H1 (cell line): Measurements from ENCODE around the gene SLC8A3. TPM values are rescaled to one million over a fixed set of nuclear protein-coding genes. Genes with fewer than 3 reads are reported as not detected.

Experiments used
- CTCF ChIA-PET: fragments of 300-600 bp; sonication (Branson Sonifier 250); formaldehyde crosslinking; loops from one replicate; lab custom pipeline; 2021; ENCODE audit not compliant: partially characterized antibody; lab: Charles Lee
- POLR2A ChIA-PET: fragments of 300-600 bp; sonication (Branson Sonifier 250); formaldehyde crosslinking; loops from one replicate; lab custom pipeline; 2021; ENCODE audit warnings: inconsistent platforms; ENCODE audit not compliant: partially characterized antibody; lab: Charles Lee
- DNase-seq, 2 experiments: peaks; one replicate each; pipeline versions ENCODE4 v3.0.0 to v3.0.0-alpha.2; 2010 to 2022; ENCODE audit warnings: low spot score in 2 of 2, low read depth in 1 of 2, mixed read lengths in 1 of 2
- FAIRE-seq: peaks from 2 replicates; lab custom pipeline; 2011; peaks lifted over from hg19 to GRCh38; lab: Jason Lieb, UNC
- H2AFZ ChIP-seq: 2 replicates; pipeline ENCODE4 v1.8.1; 2012; ENCODE audit warnings: low read length, inconsistent platforms
- H2AK5ac ChIP-seq: 2 replicates; pipeline ENCODE4 v1.6.1; 2013; ENCODE audit warnings: low read depth, low read length
- H2BK120ac ChIP-seq: replicated peaks from 2 replicates; pipeline ENCODE3; 2013; ENCODE audit warnings: low read depth, low read length, inconsistent platforms
- H2BK12ac ChIP-seq: 2 replicates; pipeline ENCODE4 v1.6.1; 2013; ENCODE audit warnings: low read depth, low read length
- H2BK15ac ChIP-seq: 2 replicates; pipeline ENCODE4 v1.6.1; 2013; ENCODE audit warnings: low read length
- H2BK20ac ChIP-seq: 2 replicates; pipeline ENCODE4 v1.6.1; 2013; ENCODE audit warnings: low read length
- H2BK5ac ChIP-seq: 2 replicates; pipeline ENCODE4 v1.6.1; 2013; ENCODE audit warnings: low read depth, low read length
- H3K14ac ChIP-seq: 2 replicates; pipeline ENCODE4 v1.6.1; 2013; ENCODE audit warnings: inconsistent platforms; ENCODE audit not compliant: insufficient read length
- H3K18ac ChIP-seq: 2 replicates; pipeline ENCODE4 v1.6.1; 2013; ENCODE audit warnings: low read length; ENCODE audit errors: extremely low read depth
- H3K23ac ChIP-seq: 2 replicates; pipeline ENCODE4 v1.6.1; 2013; ENCODE audit warnings: inconsistent platforms; ENCODE audit not compliant: insufficient read length
- H3K23me2 ChIP-seq: 2 replicates; pipeline ENCODE4 v1.6.1; 2013; ENCODE audit warnings: low read depth, low read length
- H3K27ac ChIP-seq: 2 replicates; pipeline ENCODE4 v1.6.1; 2011; ENCODE audit warnings: low read depth, low read length, inconsistent platforms
- H3K27me3 ChIP-seq, 4 experiments: replicated peaks in 1 of 4; 1 replicate in 1 of 4; 2 replicates in 3 of 4; pipeline versions ENCODE4 v1.6.1 to v1.8.1; 2011 to 2013; ENCODE audit warnings: low read length in 3 of 4, mild to moderate bottlenecking in 3 of 4, inconsistent platforms in 2 of 4, mixed read lengths in 2 of 4, moderate library complexity in 1 of 4; ENCODE audit not compliant: control insufficient read depth in 3 of 4, insufficient read depth in 3 of 4; ENCODE audit errors: extremely low read depth in 1 of 4
- H3K36me3 ChIP-seq, 4 experiments: 2 replicates each; pipeline versions ENCODE4 v1.6.1 to v1.8.1; 2011 to 2013; ENCODE audit warnings: mild to moderate bottlenecking in 4 of 4, low read length in 3 of 4, moderate library complexity in 2 of 4, control low read depth in 1 of 4, inconsistent platforms in 1 of 4; ENCODE audit not compliant: insufficient read depth in 4 of 4, control insufficient read depth in 2 of 4
- H3K4ac ChIP-seq: replicated peaks from 2 replicates; pipeline ENCODE3; 2013; ENCODE audit warnings: low read length, low read depth, mixed read lengths, inconsistent platforms; ENCODE audit not compliant: insufficient read length
- H3K4me1 ChIP-seq, 4 experiments: replicated peaks in 1 of 4; 1 replicate in 1 of 4; 2 replicates in 3 of 4; pipeline versions ENCODE4 v1.6.1 to v1.8.1; 2011 to 2013; ENCODE audit warnings: low read length in 3 of 4, inconsistent platforms in 2 of 4, mixed read lengths in 1 of 4; ENCODE audit not compliant: insufficient read depth in 4 of 4, control insufficient read depth in 3 of 4
- H3K4me2 ChIP-seq, 2 experiments: 2 replicates each; pipeline versions ENCODE4 v1.6.1 to v1.8.1; 2011 to 2013; ENCODE audit warnings: low read depth in 2 of 2, low read length in 2 of 2, control low read depth in 1 of 2, inconsistent platforms in 1 of 2, mild to moderate bottlenecking in 1 of 2; ENCODE audit not compliant: insufficient read depth in 1 of 2
- H3K4me3 ChIP-seq, 4 experiments: fragments of 200-600, 300-600 bp in 1 of 4; sonication (generic), shearing (Covaris generic), sonication (Bioruptor Twin) in 1 of 4; 2 replicates each; pipeline versions ENCODE4 v1.5.1 to v1.8.1; 2011 to 2016; ENCODE audit warnings: low read length in 4 of 4, low read depth in 3 of 4, control low read depth in 2 of 4, inconsistent platforms in 2 of 4, mild to moderate bottlenecking in 2 of 4, mixed read lengths in 1 of 4, moderate library complexity in 1 of 4; ENCODE audit not compliant: insufficient read depth in 2 of 4; ENCODE audit errors: extremely low read depth in 1 of 4
- H3K56ac ChIP-seq: replicated peaks from 2 replicates; pipeline ENCODE3; 2013; ENCODE audit warnings: low read depth, mild to moderate bottlenecking, mixed read lengths, low read length, inconsistent platforms; ENCODE audit not compliant: insufficient read length
- H3K79me1 ChIP-seq: 2 replicates; pipeline ENCODE4 v1.6.1; 2013; ENCODE audit warnings: low read depth, low read length, control low read depth
- H3K79me2 ChIP-seq, 2 experiments: 2 replicates each; pipeline versions ENCODE4 v1.6.1 to v1.8.1; 2012 to 2013; ENCODE audit warnings: low read length in 2 of 2, mild to moderate bottlenecking in 2 of 2, inconsistent platforms in 1 of 2; ENCODE audit not compliant: insufficient read depth in 2 of 2, control insufficient read depth in 1 of 2
- H3K9ac ChIP-seq, 4 experiments: replicated peaks in 1 of 4; 1 replicate in 1 of 4; 2 replicates in 3 of 4; pipeline versions ENCODE4 v1.6.1 to v1.8.1; 2011 to 2013; ENCODE audit warnings: low read depth in 3 of 4, low read length in 3 of 4, control low read depth in 2 of 4, mild to moderate bottlenecking in 2 of 4, moderate library complexity in 2 of 4, inconsistent platforms in 1 of 4; ENCODE audit errors: extremely low read depth in 1 of 4
- H3K9me3 ChIP-seq, 2 experiments: 2 replicates each; pipeline versions ENCODE4 v1.6.1 to v1.8.1; 2012 to 2013; ENCODE audit warnings: mild to moderate bottlenecking in 2 of 2, moderate library complexity in 2 of 2, control low read depth in 1 of 2, inconsistent platforms in 1 of 2, low read depth in 1 of 2, low read length in 1 of 2, mixed read lengths in 1 of 2; ENCODE audit not compliant: insufficient read depth in 2 of 2
- H4K20me1 ChIP-seq, 2 experiments: replicated peaks in 1 of 2; 2 replicates each; pipeline versions ENCODE3 to v1.8.1; 2011 to 2013; ENCODE audit warnings: inconsistent platforms in 2 of 2, low read length in 2 of 2, mild to moderate bottlenecking in 1 of 2; ENCODE audit not compliant: insufficient read depth in 2 of 2, control insufficient read depth in 1 of 2
- H4K5ac ChIP-seq: 2 replicates; pipeline ENCODE4 v1.6.1; 2013; ENCODE audit warnings: low read length, low read depth, mixed read lengths, inconsistent platforms; ENCODE audit not compliant: insufficient read length
- H4K8ac ChIP-seq: 2 replicates; pipeline ENCODE4 v1.8.0; 2013; ENCODE audit warnings: mild to moderate bottlenecking, moderate library complexity, low read length, inconsistent platforms; ENCODE audit not compliant: insufficient read depth; ENCODE audit errors: extremely low read depth
- H4K91ac ChIP-seq: replicated peaks from 2 replicates; pipeline ENCODE3; 2013; ENCODE audit warnings: low read length, mixed read lengths, inconsistent platforms; ENCODE audit not compliant: insufficient read length
- BACH1 ChIP-seq: IDR thresholded peaks from 2 replicates; pipeline ENCODE4 v1.6.1; 2012; ENCODE audit warnings: low read length, improper control_type of control experiment
- BCL11A ChIP-seq, 2 experiments: IDR thresholded peaks; one replicate each; pipeline ENCODE4 v1.6.1; 2011; ENCODE audit warnings: low read depth in 2 of 2, low read length in 2 of 2, mild to moderate bottlenecking in 2 of 2
- CBX5 ChIP-seq: fragments of 300-800, 300-1000 bp; sonication (generic); IDR thresholded peaks from 2 replicates; pipeline ENCODE4 v1.7.1; 2016; ENCODE audit warnings: antibody characterized with exemption, low read length, low read depth
- CHD2 ChIP-seq: IDR thresholded peaks from 2 replicates; pipeline ENCODE4 v1.6.1; 2012; ENCODE audit warnings: low read length, improper control_type of control experiment
- EZH2 ChIP-seq: fragments of 200-600 bp; sonication (generic); IDR thresholded peaks from 2 replicates; pipeline ENCODE4 v1.7.1; 2012; ENCODE audit warnings: low read depth, mild to moderate bottlenecking, moderate library complexity, low read length, inconsistent platforms; ENCODE audit not compliant: severe bottlenecking
- SIRT6 ChIP-seq: IDR thresholded peaks from one replicate; pipeline ENCODE4 v1.7.1; 2012; ENCODE audit warnings: low read length, inconsistent platforms
- SP2 ChIP-seq: IDR thresholded peaks from 2 replicates; pipeline ENCODE4 v1.6.1; 2012; ENCODE audit warnings: mild to moderate bottlenecking, low read length, inconsistent platforms
- TBP ChIP-seq: IDR thresholded peaks from 2 replicates; pipeline ENCODE4 v1.6.1; 2011; ENCODE audit warnings: low read depth, low read length, improper control_type of control experiment
- TEAD4 ChIP-seq: IDR thresholded peaks from 2 replicates; pipeline ENCODE4 v1.6.1; 2012; ENCODE audit warnings: low read depth, low read length, inconsistent platforms, mixed read lengths
- WGBS, 2 experiments: shearing (Covaris generic) in 1 of 2; methylation state at CpG; one replicate each; pipeline versions ENCODE4 v1.1.6 to v1.1.7; 2013 to 2015; ENCODE audit warnings: low lambda C conversion rate in 2 of 2, mixed read lengths in 2 of 2, inconsistent platforms in 1 of 2, low coverage in 1 of 2, missing lambda C conversion rate in 1 of 2; ENCODE audit not compliant: insufficient replicate concordance in 2 of 2, insufficient coverage in 1 of 2, insufficient read length in 1 of 2; ENCODE audit errors: extremely low coverage in 1 of 2, missing lambda C conversion rate in 1 of 2; 5-methylcytosine and 5-hydroxymethylcytosine counted together
- polyA plus RNA-seq, 7 experiments: library from polyadenylated mRNA; depleted of rRNA in 3 of 7; stranded (reverse) in 5 of 7; unstranded in 2 of 7; fragments of >200 nt in 5 of 7; fragments of 200-250 nt in 2 of 7; gene quantifications; 1 replicate in 5 of 7; 2 replicates in 1 of 7; 4 replicates in 1 of 7; pipeline versions ENCODE4 v1.2.1 to v1.2.3, GENCODE V29; 2011 to 2013; ENCODE audit warnings: missing spikeins in 2 of 7, mixed read lengths in 2 of 7
- total RNA-seq: library from RNA; stranded (reverse); fragmentation: NEBNext Ultra II Directional; extraction: Animal tissue kit (Norgen Biotek cat#: 25700); gene quantifications from 2 replicates; pipeline ENCODE4 v1.2.1, GENCODE V29; 2021
- TF ChIP-seq, protein P1 (sequence below): IDR thresholded peaks from 2 replicates; pipeline ENCODE4 v1.6.1; 2011; ENCODE audit warnings: low read length, improper control_type of control experiment
- TF ChIP-seq, protein P2 (sequence below), 3 experiments: IDR thresholded peaks; 1 replicate in 2 of 3; 2 replicates in 1 of 3; pipeline versions ENCODE4 v1.5.1 to v1.6.1; 2011; ENCODE audit warnings: low read length in 3 of 3, mild to moderate bottlenecking in 3 of 3, inconsistent platforms in 2 of 3, low read depth in 1 of 3, moderate library complexity in 1 of 3; ENCODE audit not compliant: insufficient read depth in 1 of 3; ENCODE audit errors: control extremely low read depth in 1 of 3

SLC8A3 gene
- total and polyA plus RNA-seq, 2 of the 8 experiments (the other 6 are each of a cell fraction or from before 2014, with no cell fraction given): 0.38 to 1.1 TPM

- H2BK5ac ChIP-seq: no peak overlapping the region
- H4K8ac ChIP-seq: no peak overlapping the region
- no peak overlapping the region for H3K27ac ChIP-seq
- H3K4me3 ChIP-seq: no peak overlapping the region
- 88% methylated on average over 5 of the region's 5 CpGs; no CpG with 5 or more reads in 1 of the 2 experiments for WGBS, 2 experiments
- no peak overlapping the region for H3K9ac ChIP-seq
- no peak overlapping the region for H3K23ac ChIP-seq
- H4K91ac ChIP-seq: no peak overlapping the region
- H3K4me1 ChIP-seq: peaks cover 0 to 8% (median 5%) of the 10 kb centered on the region in 4 experiments; a peak in 3 of 7 replicates
- H2BK20ac ChIP-seq: no peak overlapping the region
- H3K56ac ChIP-seq: no peak overlapping the region
- no peak overlapping the region for H4K5ac ChIP-seq
- no peak for DNase-seq
- no peaks in the 10 kb centered on the region for H3K27me3 ChIP-seq
- no peaks in the 10 kb centered on the region for H3K79me1 ChIP-seq
- no peaks in the 10 kb centered on the region for H3K79me2 ChIP-seq
- H3K4me2 ChIP-seq: no peak overlapping the region
- H3K18ac ChIP-seq: no peak overlapping the region
- H3K36me3 ChIP-seq: no peaks in the 10 kb centered on the region
- no peak overlapping the region for H2BK12ac ChIP-seq
- H4K20me1 ChIP-seq: no peaks in the 10 kb centered on the region
- FAIRE-seq: no peak
- H2BK15ac ChIP-seq: no peak overlapping the region
- no peak overlapping the region for H2AFZ ChIP-seq
- no peak overlapping the region for H3K14ac ChIP-seq
- H3K23me2 ChIP-seq: no peaks in the 10 kb centered on the region
- no peak overlapping the region for H2AK5ac ChIP-seq
- POLR2A ChIA-PET: no interaction called here
- no peak overlapping the region for H3K4ac ChIP-seq
- H3K9me3 ChIP-seq: no peaks in the 10 kb centered on the region
- no peak overlapping the region for H2BK120ac ChIP-seq
- CTCF ChIA-PET: interaction anchor here (1.0 to 4.0 kb wide), 6 partner anchors 8 to 165 kb away, joined by 4 to 15 read pairs (median 4); partner anchors contain the start of gene SMOC1
- TF ChIP-seq CHD2: no peak
- no peak for TF ChIP-seq BACH1
- TF ChIP-seq TEAD4: no peak
- no peak for TF ChIP-seq TBP
- no peak for TF ChIP-seq SP2
- TF ChIP-seq, protein P1, sequence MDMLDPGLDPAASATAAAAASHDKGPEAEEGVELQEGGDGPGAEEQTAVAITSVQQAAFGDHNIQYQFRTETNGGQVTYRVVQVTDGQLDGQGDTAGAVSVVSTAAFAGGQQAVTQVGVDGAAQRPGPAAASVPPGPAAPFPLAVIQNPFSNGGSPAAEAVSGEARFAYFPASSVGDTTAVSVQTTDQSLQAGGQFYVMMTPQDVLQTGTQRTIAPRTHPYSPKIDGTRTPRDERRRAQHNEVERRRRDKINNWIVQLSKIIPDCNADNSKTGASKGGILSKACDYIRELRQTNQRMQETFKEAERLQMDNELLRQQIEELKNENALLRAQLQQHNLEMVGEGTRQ: no peak
- TF ChIP-seq CBX5: no peak
- TF ChIP-seq, protein P2, sequence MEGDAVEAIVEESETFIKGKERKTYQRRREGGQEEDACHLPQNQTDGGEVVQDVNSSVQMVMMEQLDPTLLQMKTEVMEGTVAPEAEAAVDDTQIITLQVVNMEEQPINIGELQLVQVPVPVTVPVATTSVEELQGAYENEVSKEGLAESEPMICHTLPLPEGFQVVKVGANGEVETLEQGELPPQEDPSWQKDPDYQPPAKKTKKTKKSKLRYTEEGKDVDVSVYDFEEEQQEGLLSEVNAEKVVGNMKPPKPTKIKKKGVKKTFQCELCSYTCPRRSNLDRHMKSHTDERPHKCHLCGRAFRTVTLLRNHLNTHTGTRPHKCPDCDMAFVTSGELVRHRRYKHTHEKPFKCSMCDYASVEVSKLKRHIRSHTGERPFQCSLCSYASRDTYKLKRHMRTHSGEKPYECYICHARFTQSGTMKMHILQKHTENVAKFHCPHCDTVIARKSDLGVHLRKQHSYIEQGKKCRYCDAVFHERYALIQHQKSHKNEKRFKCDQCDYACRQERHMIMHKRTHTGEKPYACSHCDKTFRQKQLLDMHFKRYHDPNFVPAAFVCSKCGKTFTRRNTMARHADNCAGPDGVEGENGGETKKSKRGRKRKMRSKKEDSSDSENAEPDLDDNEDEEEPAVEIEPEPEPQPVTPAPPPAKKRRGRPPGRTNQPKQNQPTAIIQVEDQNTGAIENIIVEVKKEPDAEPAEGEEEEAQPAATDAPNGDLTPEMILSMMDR (IDR thresholded peaks at IDR 0.05; ENCODE audit: control extremely low read depth in 1 of 3, insufficient read depth in 1 of 3, low read depth in 1 of 3, low read length in 3 of 3): no peak
- TF ChIP-seq EZH2: no peak
- no peak for TF ChIP-seq BCL11A (IDR thresholded peaks at IDR 0.05; ENCODE audit: low read depth in 2 of 2, low read length in 2 of 2)
- TF ChIP-seq SIRT6: no peak
These were observed 183.4 kb downstream of the SLC8A3 start for GRCh38 chr14:70005281-70005805.
